ENCODE data around the gene ANK2.
"Not testable (repeated sequence)": the region's sequence is repeated elsewhere in the genome, so short reads cannot be mapped to it uniquely, and the experiment has no call there.

The ANK2 gene

DNA sequence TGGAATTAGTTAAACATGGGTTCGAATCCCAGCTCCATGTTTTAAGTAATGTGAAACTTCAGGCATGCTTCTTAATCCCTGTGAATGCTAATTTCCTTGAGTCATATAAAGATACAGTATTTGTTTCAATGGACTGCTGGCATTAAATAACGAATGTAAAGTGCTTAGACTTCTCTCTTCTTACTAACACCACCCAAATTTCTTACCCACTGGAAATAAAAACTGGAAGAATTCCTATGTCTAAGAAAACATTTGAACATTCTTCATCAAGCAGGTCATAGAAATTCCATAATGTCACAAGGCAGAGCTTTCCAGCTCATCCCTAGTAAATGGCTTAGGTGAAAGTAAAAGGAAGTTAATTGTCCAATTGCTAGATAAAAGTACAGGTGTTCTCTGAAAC is 172.5 kb downstream of the ANK2 start:
- no peak for DNase-seq

DNA sequence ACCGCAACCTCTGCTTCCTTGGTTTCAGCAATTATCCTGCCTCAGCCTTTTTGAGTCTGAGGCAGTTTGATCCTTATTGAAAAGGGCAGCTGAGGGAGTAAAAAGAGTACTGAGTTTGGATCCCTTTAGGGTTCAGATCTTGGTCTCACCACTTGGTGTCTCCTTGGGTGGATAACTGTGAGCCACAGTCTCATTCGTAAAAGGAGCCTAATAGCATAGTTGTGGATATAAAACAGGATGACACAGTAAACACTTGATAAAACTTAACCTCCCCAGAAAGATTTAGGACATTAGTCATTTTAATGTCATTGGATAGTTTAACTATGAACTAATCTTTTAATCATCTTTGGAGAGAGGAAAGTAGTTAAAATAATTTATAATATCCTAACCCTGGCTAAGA is 173.0 kb downstream of the ANK2 start:
- DNase-seq, result no peak

DNA sequence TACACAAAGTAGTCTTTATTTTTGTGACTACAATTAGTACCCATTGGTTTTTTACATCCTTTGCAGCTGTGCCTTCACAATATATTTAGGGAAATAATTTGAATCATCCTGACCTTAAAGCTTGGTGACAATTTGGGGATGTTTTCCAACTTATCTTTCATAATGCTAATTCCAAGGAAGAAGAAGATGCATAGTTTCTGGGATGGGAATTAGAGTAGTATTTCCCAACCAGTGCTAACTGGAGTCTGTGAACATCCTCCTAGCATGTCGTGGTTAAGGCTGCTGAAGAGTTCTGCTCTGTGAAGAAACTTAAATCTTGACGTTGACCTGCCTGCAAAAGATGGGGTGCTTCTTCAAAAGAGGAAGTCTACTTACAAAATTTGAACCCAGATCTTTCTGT is 173.5 kb downstream of the ANK2 start:
- no peak for DNase-seq

DNA sequence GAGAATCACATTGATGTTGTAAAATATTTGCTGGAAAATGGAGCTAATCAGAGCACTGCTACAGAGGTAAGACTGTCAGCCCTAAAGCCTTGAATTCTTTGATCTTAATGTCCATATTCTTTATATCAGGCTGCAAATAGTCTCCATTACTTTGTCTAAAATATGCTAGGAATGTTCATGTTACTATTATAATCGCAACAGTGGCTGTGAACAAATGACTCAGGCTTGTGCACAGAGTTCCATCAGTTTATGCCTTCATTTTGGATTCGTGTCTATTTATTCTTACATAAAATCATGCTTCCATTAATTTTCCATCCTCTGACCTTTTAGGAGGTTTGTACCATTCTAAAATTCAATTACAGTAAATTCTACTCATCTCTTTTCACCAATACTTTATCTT is 182.7 kb downstream of the ANK2 start:
- no peak for DNase-seq

DNA sequence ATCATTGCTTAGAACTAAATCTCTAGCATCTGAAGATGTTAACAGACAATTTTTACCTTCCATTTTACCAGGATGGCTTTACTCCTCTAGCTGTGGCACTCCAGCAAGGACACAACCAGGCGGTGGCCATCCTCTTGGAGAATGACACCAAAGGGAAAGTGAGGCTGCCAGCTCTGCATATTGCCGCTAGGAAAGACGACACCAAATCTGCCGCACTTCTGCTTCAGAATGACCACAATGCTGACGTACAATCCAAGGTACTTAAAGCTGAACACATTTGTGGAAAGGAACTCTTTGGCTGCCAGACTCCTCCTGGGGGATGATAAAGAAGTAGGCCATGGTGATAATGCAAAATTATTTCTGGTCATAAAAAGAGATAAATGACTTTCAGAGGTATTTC is 187.5 kb downstream of the ANK2 start:
- no peak for DNase-seq

DNA sequence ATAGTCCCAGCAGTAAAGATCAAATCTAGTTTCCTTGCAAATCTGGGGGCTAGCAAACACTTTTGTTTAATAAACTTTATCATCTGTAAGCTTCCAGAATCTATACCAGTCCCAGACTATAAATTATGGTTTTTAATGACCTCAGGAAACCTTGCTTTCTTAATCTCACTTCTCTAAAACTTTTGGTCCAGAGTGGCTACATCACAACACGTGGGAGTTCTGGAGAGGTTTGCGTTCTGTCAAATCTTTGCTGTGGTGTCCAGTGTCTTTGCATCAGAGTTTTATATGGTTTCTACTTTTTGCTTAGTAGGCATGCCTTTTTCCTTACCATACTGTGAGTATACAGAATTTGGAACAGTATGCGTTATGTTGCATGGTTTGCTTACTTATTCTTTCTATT is 193.9 kb downstream of the ANK2 start:
- no peak for DNase-seq

DNA sequence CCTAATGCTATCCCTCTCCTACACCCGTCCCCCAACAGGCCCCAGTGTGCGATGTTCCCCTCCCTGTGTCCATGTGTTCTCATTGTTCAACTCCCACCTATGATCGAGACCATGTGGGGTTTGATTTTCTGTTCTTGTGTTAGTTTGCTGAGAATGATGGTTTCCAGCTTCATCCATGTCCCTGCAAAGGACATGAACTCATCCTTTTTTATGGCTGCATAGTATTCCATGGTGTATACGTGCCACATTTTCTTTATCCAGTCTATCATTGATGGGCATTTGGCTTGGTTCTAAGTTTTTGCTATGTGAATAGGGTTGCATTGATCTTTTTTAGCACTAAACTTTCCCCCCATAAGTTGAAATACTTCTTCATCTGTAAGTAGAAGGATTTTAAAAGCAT is 195.3 kb downstream of the ANK2 start:
- DNase-seq, result not testable (repeated sequence)

DNA sequence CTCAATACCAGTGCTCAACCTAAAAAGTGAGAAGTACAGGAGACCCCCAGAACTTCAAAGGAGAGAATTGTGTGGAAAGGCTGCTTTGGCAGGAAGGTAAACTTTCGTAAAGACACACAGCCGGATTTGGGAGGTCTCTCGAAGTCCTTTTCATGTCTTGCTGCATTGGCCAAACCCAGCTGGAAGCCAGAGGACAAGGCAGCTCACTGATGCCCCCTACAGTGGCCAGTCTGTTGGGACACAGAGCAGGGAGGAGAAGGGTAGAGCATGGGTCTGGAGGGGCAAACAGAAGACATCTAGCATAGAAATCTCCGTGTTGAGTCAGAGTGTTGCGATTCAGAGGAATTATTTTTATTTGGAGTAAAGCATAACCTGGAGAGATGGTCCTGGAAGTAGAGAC is 198.9 kb downstream of the ANK2 start:
- no peak for DNase-seq

DNA sequence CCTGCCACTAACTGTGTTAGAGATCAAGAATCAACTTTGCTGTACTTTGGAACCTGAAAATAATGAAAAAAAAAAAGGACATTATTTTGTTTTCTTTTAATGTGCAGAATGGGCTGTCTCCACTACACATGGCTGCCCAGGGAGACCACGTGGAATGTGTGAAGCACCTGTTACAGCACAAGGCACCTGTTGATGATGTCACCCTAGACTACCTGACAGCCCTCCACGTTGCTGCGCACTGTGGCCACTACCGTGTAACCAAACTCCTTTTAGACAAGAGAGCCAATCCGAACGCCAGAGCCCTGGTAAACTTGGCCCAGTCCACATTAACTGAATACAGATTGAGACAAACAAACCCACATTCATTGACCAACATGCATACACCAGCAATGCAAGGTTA is 206.2 kb downstream of the ANK2 start:
- no peak for DNase-seq

DNA sequence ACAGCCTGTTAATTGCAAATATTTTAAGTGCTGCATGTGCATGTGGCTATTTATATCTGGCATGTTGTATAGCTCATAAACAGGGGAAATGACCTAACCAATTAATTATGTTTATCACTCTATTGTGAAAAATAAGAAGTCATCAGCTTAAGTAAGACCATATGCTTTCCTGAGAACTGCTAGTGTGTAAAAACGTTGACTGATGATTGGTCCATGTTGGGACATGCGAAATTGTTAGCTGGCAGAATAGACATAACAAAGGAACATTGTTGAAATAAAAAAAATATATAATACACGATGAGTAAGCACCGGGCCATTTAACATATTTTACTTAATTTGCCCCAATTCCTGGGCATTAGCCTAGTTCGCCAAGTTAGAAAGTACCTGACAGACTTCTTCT is 207.5 kb downstream of the ANK2 start:
- no peak for DNase-seq

DNA sequence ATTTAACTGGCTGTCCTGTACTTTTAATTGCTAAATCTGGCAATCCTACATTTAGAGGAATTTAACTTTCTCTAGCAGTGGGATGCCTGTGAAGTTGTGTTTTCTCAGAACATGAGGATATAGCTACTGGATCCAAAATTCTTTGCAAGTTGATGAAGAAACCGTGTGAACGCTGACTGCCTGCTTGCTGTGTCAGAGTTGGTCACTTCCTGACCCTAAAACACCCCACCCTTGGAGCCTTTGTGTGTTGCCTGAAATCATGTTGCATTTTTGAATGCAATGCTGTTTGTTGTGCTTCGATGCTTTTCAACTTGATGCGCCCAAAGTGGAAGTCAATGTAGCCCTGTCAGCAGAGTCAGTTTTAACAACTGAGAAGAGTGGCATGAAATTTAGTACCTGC is 211.2 kb downstream of the ANK2 start:
- no peak for DNase-seq

DNA sequence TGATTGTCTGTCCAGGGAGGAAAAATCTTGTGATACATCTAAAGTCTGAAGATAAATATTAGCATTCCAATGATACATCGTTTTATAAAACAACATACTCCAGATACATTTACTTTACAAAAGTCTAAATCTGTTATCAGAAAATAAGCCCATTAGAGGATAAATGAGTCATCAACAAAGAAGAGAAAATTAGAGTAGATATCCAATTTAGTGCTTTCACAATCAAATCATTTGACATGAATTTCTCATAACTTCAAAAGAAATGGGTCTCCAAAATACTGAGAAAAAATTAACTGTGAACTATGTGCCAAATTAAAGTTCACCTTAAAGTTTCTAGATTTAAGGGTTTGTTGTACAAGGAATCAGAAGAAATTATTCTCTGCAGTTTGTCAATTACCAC is 213.8 kb downstream of the ANK2 start:
- DNase-seq, result no peak

DNA sequence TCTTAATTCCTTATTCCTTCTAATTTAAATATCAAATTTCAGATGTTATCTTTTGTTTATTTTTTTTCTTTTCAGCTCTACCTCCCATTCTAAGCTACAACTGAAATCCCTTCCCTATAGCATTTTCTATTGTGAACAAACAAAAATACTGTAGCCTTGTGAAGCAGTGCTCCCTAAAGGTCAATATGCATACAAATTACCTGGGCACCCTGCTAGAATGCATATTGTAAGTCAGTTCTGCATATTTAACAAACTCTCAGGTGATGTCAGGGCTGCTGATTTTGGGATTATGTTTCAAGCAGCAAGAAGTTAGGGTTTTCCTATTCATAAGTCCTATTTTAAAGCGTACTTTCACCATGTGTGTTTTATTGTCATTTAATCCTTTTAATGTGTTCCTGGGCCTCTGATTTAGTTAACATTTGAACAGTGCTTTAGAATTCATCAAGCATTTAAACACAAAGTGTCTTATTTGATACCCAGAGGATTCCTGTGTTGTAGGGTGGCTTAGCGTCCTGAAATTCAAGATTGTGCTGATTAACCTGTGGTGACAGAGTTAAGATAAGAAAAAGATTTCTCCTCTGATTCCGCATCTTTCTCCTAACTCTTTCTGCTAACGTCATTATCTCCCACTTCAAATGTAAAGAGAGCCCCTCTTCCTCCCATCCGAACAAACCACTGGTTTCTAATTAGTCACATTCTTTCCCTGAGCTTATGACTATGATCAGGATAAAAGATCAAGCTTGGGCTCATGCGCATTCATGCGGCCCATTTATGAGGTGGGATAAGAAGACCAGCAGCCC is 221.3 kb downstream of the ANK2 start:
- DNase-seq, result no peak

DNA sequence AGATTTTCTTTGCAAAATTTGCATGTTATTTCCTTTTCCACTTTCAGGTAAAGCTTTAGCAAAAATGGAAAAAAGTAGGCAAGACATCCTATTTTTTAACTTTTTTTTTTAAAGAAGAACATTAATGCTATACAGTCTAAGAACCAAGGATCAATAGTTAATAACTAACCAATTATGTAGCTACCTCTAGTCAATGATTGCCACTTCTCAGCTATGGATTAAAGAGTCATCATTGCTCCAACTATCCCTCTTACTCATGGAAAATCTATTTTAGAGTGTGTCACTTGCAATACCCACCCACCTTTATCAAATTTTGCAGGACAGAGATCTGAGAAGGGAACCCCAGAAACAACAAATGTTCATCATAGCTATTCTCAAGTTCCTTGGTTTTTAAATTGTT is 223.1 kb downstream of the ANK2 start:
- DNase-seq, result no peak

DNA sequence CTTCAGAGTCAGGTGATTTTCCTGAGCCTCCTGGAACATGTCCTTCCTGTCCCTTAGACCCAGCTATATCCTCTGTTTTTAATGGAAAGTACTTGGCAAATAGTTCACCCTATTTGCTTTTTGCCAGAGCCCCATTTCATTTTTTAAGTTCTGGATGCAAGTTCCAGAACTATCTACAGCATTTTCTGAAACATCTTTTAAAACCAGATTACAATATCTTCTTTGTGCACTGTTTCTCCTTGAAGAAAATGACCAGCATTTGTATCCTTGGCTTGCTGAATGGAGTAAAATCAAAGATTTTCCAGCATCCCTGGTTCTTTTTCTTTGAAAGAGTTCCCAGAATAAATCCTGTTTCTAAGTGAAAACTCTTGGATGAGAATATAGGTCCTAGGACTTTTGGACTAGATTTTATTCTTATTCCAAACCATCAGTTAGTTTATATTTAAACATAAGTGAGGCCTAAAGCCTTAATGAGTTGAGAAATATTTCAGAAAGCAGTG is 224.3 kb downstream of the ANK2 start:
- DNase-seq, result no peak

DNA sequence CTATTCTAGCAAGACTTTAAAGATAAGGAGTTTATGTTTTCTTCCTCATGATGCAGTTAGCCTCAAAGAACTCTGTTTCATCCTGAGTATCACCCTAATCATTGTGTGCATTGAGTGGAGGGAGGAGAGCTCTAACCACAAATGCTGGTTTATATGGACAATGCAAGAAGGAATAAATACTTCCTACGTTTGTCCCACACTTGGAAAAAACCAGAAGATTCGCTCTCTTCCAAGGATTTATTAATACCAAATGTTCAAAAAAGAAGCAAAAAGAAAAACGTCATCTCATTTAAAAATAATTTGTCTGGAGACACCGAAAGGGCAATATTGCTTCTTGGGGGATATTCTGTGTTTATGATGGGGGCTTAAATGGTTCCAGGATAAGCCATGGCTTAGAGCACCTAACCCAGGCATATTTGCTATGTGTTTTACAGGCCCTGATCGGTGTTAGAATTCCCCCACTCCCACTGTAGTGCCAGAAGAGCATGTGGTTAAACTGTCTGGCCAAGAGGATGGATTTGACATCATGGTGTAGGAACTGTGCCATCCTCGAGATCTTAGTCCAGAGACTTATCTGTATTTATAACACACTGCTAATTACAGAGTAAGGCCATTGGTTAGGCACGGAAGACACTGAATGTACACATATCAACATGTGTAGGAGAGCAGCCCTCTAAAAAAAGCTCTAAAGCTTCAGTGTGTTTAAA is 227.2 kb downstream of the ANK2 start:
- no peak for DNase-seq

DNA sequence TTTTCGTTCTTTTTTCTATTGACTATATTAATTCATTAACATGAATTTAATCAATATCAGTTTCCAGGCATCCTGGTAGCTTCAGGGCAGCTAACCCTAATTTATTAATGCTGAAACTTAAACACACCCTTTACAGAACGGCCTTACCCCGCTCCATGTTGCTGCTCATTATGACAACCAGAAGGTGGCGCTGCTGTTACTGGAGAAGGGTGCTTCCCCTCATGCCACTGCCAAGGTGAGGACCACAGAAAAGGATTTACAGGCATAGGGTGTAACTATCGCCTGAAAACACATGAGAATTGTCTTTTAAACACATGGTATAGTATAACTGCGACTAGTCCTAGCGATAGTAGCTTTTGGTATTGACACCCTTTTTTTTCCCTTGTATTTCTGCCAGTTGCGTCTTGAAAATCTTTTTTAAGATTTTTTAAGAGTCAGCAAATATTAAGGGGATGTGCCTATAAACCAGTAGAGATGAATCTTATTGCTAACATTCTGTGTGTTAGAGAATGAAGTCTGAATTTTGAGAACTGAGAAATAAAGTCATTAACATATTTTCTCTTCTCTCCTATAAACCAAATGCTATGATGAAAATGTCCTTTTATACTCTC is 229.0 kb downstream of the ANK2 start:
- DNase-seq, result peak; percentile 9

DNA sequence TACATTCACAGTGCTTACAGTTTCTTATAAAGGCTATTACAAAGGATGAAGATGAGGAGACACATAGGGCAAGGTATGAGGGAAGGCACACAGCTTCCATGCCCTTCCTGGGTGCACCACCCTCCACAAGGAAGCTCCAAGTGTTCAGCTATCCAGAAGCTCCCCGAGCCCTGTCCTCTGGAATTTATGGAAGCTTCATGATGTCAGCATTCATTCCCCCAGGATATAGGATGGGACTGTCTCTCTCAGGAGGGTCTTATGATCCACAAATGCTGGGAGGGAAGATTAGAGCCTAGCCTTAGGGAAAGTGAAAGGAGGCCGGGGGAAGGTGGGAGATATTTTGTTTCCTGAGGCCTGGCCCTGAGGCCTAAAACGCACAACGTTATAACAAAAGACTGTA is 236.0 kb downstream of the ANK2 start:
- DNase-seq, result no peak

DNA sequence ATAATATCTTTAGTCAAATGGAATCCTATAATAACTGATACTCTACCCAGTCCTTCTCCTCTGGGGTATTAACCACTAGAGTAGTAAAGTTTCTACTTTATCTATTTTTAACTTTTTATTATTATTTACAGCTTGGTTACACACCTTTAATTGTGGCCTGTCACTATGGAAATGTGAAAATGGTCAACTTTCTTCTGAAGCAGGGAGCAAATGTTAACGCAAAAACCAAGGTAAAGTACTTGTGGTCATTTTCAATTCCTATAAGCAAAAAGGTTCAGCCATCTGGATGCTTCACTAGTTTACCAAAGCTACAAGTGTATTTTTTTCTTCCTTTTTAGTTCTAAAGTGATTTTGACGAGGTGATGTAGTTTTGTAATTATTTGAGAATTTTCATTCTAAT is 238.8 kb downstream of the ANK2 start:
- DNase-seq, result no peak

DNA sequence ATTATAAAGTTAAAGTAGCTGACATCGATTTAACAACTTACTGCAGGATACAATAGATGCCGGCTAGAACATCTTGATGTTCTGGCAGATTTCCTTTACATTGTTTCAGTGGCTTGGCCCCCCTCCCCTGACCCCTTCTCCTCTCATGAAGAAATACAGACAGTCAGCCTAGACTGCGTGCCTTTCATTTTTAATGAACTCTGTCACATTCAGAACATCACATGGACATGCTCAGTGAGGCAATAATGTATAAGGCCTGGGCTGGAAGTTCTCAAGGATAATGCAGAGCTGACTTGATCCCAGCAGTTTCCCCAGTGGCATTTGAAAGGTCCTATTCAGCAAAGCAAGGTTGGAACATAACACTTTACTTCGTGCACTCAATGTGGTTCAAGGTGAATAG is 239.2 kb downstream of the ANK2 start:
- DNase-seq, result no peak

DNA sequence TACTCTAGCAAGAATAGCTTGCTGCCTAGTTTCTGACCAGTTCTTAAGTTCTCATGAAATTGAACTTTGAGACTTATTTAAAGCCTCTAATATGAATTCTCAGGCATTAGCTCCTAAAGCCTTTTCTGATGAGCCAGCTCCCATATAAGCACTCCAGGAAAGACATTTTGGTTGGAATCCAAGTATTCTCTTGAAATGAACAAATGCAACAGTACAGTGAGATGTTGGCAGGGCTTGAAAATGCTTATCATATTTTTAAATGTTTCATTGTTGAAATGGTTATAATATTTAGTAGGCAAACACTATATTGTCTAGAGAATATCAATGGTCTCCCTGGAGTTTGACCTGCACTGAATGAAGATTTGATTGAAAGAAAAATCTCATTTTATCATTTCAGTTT is 240.3 kb downstream of the ANK2 start:
- DNase-seq, result no peak

DNA sequence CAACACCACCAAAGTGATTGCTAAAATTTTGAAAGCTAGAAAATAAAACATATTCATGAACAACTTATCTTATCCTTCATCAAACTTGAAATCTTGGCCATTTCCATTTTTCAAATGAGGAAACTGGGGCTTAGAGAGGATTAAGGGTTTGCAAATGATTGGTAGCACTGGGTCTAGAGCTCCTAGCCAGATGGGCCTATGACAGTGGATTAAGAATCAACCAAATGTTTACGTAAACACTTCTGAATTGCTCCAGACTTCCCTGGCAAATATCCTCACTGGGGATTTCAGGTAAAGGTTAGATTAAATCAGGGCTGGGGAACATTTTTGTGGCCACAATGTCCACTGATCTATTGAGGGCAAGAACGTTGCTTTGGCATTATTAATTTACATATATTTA is 241.2 kb downstream of the ANK2 start:
- no peak for DNase-seq

DNA sequence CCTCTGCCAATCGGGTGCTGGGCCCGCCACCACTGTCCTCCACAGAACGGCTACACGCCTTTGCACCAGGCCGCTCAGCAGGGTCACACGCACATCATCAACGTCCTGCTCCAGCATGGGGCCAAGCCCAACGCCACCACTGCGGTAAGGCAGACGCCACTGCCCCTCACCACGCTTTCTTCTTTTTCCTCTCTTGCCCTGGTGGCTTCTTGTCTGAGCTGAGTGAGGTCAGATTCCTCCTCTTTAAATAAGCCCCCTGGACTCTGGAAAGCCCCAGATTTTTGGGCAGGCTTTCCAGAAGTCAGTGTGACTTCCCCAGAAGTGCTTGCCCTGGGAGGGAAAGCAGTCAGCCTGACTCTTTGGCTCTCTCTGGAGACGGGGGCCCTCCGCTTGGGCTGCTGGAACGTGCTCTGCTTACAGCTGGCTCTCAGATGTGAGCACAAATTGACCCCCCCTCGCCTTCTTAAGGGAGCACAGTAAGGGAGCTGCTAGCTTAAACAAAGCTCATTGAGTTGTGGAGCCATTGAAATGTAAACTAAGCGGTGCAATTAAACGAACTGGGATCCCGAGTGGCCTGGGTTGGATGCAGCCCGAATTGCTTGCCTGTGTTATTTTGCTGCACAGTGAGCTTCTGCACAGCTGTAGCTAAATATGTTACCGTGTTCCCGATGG is 243.1 kb downstream of the ANK2 start:
- no peak for DNase-seq

Measured in effector CD4-positive, alpha-beta T cell (primary cell).